ENCODE results near the gene IZUMO4. TPM values are rescaled to one million over a fixed set of nuclear protein-coding genes. Genes with fewer than 3 reads are reported as not detected.

Gene IZUMO4
- total RNA-seq, 2 donors from 2014 or later, result 0.67 to 1.4 TPM

DNA sequence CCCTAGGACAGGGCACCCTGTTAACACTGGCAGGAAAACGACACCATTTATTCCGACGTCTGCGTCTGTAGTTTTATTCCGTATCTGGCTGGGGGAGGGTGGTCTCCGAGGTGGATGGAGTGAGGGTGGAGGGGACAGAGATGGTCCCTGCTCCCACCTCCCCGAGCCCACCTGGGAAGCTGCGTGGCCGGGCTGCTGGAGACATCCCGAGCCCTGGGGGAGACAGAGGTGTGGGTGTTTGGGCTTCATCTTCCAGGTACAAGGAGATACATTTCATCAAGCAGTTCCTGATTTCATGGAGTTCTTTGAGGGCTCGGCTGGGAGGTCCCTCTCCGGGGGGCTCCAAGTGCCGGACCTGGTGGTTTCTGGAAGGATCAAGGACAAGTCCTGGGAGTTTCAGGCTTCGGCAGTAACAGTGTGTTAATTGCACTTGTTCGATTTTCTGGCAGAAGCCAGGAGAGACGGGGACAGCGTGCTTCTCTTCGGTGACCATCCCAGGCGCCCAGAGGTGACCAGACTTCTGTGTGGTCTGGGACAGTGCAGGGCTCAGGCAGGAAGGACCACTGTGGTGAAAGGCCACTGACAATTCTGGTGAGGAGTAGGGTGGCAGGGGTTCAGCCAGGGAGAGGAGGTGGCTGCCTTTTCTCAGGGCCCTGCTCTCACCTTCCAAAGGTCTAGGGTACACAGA, 25.6 kb upstream of the IZUMO4 start:
- no peak for DNase-seq (ENCODE audit: low spot score)
- peaks cover 45% of the 10 kb centered on the region for H3K36me3 ChIP-seq
- no peak overlapping the region for H3K27ac ChIP-seq
- TF ChIP-seq, protein P1, sequence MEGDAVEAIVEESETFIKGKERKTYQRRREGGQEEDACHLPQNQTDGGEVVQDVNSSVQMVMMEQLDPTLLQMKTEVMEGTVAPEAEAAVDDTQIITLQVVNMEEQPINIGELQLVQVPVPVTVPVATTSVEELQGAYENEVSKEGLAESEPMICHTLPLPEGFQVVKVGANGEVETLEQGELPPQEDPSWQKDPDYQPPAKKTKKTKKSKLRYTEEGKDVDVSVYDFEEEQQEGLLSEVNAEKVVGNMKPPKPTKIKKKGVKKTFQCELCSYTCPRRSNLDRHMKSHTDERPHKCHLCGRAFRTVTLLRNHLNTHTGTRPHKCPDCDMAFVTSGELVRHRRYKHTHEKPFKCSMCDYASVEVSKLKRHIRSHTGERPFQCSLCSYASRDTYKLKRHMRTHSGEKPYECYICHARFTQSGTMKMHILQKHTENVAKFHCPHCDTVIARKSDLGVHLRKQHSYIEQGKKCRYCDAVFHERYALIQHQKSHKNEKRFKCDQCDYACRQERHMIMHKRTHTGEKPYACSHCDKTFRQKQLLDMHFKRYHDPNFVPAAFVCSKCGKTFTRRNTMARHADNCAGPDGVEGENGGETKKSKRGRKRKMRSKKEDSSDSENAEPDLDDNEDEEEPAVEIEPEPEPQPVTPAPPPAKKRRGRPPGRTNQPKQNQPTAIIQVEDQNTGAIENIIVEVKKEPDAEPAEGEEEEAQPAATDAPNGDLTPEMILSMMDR (IDR thresholded peaks at IDR 0.05), result no peak
- no peaks in the 10 kb centered on the region for H3K27me3 ChIP-seq
- H3K4me3 ChIP-seq, result no peak overlapping the region
- H3K9me3 ChIP-seq, result no peaks in the 10 kb centered on the region
- H3K4me1 ChIP-seq, result peaks cover 0 to 7% of the 10 kb centered on the region in 2 donors

DNA sequence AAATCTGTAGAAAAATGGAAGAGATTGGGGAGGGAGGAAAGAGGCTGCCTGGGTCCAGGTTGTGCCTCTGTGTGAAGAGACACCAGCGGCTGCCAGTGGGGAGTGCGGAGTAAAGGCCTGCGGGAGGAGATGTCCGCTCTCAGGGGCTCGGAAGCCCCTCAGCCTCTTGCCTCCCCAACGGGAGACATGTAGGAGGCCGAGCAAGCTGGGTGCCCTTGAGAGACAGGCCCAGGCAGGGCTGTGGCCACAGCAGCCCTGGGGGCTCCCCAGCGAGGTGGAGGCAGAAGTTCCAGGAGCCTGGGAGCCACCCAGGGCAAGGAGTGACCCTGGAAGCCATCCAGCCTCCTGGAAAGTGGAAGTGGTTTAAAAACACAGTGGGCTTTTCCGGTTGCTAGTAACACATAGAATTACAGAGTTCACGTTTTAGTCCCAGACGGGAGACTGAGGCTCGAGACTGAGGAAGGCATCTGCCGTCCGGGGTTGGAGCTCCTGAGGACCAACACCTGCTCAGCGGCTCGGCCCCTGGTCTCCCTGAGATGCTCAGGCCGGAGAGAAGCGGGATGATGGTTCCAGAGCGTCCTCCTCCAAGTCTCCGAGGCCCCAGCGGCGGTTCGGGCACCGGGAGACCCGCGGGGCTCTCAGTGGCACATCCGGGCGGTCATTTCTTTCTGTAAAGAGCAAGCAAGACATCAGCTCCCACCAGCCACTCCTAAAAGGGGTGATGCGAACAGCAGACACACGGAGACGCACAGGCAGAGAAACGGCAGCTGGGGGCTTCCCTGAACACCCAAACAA, 23.8 kb upstream of the IZUMO4 start:
- Histone ChIP-seq H3K9me3 (no peaks in the 10 kb centered on the region), H3K4me1 (peaks cover 0 to 7% of the 10 kb centered on the region in 2 donors), H3K36me3 (peaks cover 63% of the 10 kb centered on the region), H3K27me3 (no peaks in the 10 kb centered on the region), H3K4me3 (no peak overlapping the region), H3K27ac (no peak overlapping the region)
- TF ChIP-seq, protein P1 (IDR thresholded peaks at IDR 0.05), result no peak
- DNase-seq (ENCODE audit: low spot score), result no peak

DNA sequence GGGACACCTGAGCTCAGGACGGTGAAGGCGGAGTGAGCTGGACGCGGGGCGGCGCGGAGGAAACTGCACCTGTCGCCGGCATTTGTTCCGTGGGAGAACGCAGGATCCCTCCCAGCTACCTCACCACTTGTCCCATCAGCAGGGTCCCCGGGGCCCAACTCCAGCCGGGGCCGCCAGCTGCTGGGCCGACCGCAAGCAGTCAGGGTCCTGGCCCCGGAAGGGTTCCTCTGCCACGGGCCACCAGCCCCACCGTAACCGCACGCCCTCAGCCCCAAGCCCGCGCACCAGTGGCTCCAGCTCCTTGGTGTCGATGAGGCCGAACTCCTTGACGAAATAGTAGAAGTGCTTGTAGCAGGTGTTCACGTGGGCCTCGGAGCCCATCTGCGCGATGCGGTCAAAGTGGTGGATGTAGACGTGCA, 20.2 kb upstream of the IZUMO4 start:
- Histone ChIP-seq H3K36me3 (peaks cover 75% of the 10 kb centered on the region), H3K4me1 (no peaks in the 10 kb centered on the region)
- no peak for DNase-seq (ENCODE audit: low spot score)

DNA sequence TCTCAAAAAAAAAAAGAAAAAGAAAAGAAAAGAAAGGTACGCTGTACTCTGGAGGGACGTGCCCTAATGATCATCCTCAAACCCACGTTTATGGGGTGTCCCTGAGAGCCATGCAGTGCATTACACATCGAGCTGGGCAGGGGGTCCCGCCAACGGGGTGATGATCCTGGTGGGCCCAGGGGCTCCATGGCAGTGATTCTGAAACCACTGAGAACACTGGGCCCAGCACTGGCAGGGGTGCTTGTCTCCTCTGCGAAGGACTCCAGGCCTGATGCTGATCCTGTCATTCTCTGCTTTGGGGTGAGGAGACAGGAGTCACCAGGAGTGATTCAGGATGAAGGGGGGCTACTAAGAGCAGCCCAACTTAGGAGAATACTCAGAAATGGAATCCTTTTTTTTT, 19.3 kb upstream of the IZUMO4 start:
- Histone ChIP-seq H3K4me1 (no peaks in the 10 kb centered on the region), H3K27ac (no peak overlapping the region)

More for the DNA sequence above, 20.2 kb upstream of the IZUMO4 start:
- Histone ChIP-seq H3K27me3 (no peaks in the 10 kb centered on the region), H3K9me3 (no peaks in the 10 kb centered on the region), H3K4me3 (no peak overlapping the region), H3K27ac (no peak overlapping the region)
- TF ChIP-seq, protein P1 (IDR thresholded peaks at IDR 0.05), result no peak

DNA sequence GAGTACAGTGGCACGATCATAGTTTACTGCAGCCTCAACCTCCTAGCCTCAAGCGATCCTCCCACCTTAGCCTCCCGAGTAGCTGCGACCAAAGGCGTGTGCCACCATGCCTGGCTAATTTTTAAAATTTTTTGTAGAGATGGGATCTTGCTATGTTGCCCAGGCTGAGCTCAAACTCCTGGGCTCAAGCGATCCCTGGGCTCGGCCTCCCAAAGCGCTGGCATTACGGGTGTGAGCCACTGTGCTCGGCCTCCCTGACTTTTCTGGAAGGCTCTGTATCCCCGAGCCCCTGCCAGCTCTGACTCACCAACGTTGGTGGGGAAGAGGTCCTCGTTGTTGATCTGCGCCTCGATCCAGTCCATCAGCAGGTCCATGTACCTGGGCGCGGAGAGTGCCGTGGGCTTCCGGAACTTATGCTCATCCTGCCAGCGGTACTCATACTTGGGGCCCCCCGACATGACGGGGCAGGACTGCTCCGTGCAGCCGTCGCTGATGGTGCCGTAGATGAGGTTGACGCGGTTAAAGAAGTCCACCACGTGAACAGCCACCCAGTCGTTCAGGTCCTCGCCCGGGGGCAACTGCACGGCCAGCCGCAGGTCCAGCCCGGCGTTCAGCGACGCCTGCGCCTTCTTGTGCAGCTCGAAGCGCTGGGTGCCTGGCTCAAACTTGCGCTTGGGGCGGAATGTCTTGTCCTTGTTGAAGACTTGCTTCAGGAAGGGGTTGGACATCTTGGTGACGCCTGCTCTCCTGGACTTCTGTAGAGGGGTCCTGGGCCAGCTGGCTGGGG, 18.7 kb upstream of the IZUMO4 start:
- TF ChIP-seq, protein P1 (IDR thresholded peaks at IDR 0.05), result no peak
- no peak for DNase-seq (ENCODE audit: low spot score)
- Histone ChIP-seq H3K27me3 (no peaks in the 10 kb centered on the region), H3K4me3 (no peak overlapping the region), H3K4me1 (no peaks in the 10 kb centered on the region), H3K27ac (no peak overlapping the region), H3K9me3 (no peaks in the 10 kb centered on the region), H3K36me3 (peaks cover 60% of the 10 kb centered on the region)

More for the DNA sequence above, 19.3 kb upstream of the IZUMO4 start:
- DNase-seq (ENCODE audit: low spot score), result no peak
- TF ChIP-seq, protein P1 (IDR thresholded peaks at IDR 0.05), result no peak
- Histone ChIP-seq H3K4me3 (no peak overlapping the region), H3K27me3 (no peaks in the 10 kb centered on the region), H3K36me3 (peaks cover 67% of the 10 kb centered on the region), H3K9me3 (no peaks in the 10 kb centered on the region)
